GM12878 (cell line): ENCODE data around the gene LDLRAD4. TPM values are rescaled to one million over a fixed set of nuclear protein-coding genes. Genes with fewer than 3 reads are reported as not detected.

ENCODE experiments used
- ATAC-seq: fragments of 200-7000 bp; cut with Tn5 transposase; 3 replicates; pipeline ENCODE4 v1.9.1; 2020; ENCODE audit warnings: mild to moderate bottlenecking, moderate library complexity
- BruUV-seq: library from RNA; stranded (reverse); fragments of 400-500 nt; replicated peaks from 2 replicates; lab custom pipeline; 2021; lab: Mats Ljungman, UMichigan
- CTCF ChIA-PET: fragments of 300-600 bp; sonication (Branson Sonifier 250); formaldehyde crosslinking; extraction: SDS; loops from one replicate; lab custom pipeline; 2021; ENCODE audit warnings: inconsistent platforms; lab: Yijun Ruan, JAX
- POLR2A ChIA-PET: fragments of 350-600 bp; formaldehyde crosslinking; extraction: SDS; loops from one replicate; lab custom pipeline; 2021; ENCODE audit warnings: inconsistent platforms; lab: Charles Lee
- RAD21 ChIA-PET: fragments of 300-600 bp; sonication (Branson Sonifier 250); formaldehyde crosslinking; loops from one replicate; lab custom pipeline; 2023; ENCODE audit warnings: antibody characterized with exemption; ENCODE audit not compliant: unreplicated experiment; lab: Charles Lee
- SMC1A ChIA-PET: fragments of 300-600 bp; sonication (Branson Sonifier 250); formaldehyde crosslinking; loops from one replicate; lab custom pipeline; 2023; ENCODE audit not compliant: unreplicated experiment, uncharacterized antibody; lab: Charles Lee
- DNase-seq: peaks from one replicate; pipeline ENCODE4 v3.0.0-alpha.2; 2011; ENCODE audit warnings: low read depth, low spot score
- FAIRE-seq: peaks from 3 replicates; lab custom pipeline; 2011; peaks lifted over from hg19 to GRCh38; lab: Jason Lieb, UNC
- H2AFZ ChIP-seq: 2 replicates; pipeline ENCODE4 v1.6.0; 2011; ENCODE audit warnings: low read depth, low read length, control low read depth; ENCODE audit not compliant: control insufficient read depth
- H3K27ac ChIP-seq: 2 replicates; pipeline ENCODE4 v1.5.1; 2011; ENCODE audit warnings: control low read depth; ENCODE audit not compliant: control insufficient read depth, insufficient read depth
- H3K27me3 ChIP-seq, 2 experiments: replicated peaks in 1 of 2; 2 replicates each; pipeline versions ENCODE4 v1.6.0 to v1.6.1; 2011; ENCODE audit warnings: low read length in 1 of 2; ENCODE audit not compliant: control insufficient read depth in 2 of 2, insufficient read depth in 2 of 2
- H3K36me3 ChIP-seq, 2 experiments: 2 replicates each; pipeline ENCODE4 v1.5.1; 2011; ENCODE audit warnings: low read length in 1 of 2; ENCODE audit not compliant: control insufficient read depth in 2 of 2, insufficient read depth in 2 of 2
- H3K4me1 ChIP-seq: 2 replicates; pipeline ENCODE4 v1.6.1; 2011; ENCODE audit warnings: mild to moderate bottlenecking, low read length, moderate library complexity, mixed read lengths; ENCODE audit not compliant: control insufficient read depth, insufficient read depth
- H3K4me2 ChIP-seq: 2 replicates; pipeline ENCODE4 v1.6.0; 2011; ENCODE audit warnings: control low read depth; ENCODE audit not compliant: control insufficient read depth, insufficient read depth
- H3K4me3 ChIP-seq: fragments of 200-600 bp; sonication (generic); 2 replicates; pipeline ENCODE4 v1.5.1; 2016
- H3K79me2 ChIP-seq: 2 replicates; pipeline ENCODE4 v1.6.0; 2011; ENCODE audit warnings: low read length; ENCODE audit not compliant: control insufficient read depth, insufficient read depth
- H3K9ac ChIP-seq: 2 replicates; pipeline ENCODE4 v1.8.0; 2011; ENCODE audit warnings: low read length, control low read depth, mixed read lengths; ENCODE audit not compliant: control insufficient read depth, insufficient read depth
- H3K9me3 ChIP-seq: replicated peaks from 3 replicates; pipeline ENCODE4 v1.5.1; 2011; ENCODE audit warnings: mild to moderate bottlenecking, low read length; ENCODE audit not compliant: control insufficient read depth, insufficient read depth
- H4K20me1 ChIP-seq: 2 replicates; pipeline ENCODE4 v1.6.0; 2011; ENCODE audit not compliant: control insufficient read depth, insufficient read depth
- ESRRA ChIP-seq: IDR thresholded peaks from 2 replicates; pipeline ENCODE4 v1.6.1; 2012; ENCODE audit warnings: mild to moderate bottlenecking, low read length, improper control_type of control experiment
- GATAD2B ChIP-seq: fragments of 450-650 bp; conservative IDR thresholded peaks from 2 replicates; pipeline ENCODE4 v1.6.1; 2017; ENCODE audit warnings: low read depth, mild to moderate bottlenecking, moderate library complexity
- HSF1 ChIP-seq: fragments of 150-350 bp; IDR thresholded peaks from 2 replicates; pipeline ENCODE4 v1.6.1; 2014; ENCODE audit warnings: mild to moderate bottlenecking, low read depth, low read length
- TCF12 ChIP-seq: IDR thresholded peaks from 2 replicates; pipeline ENCODE4 v1.6.1; 2011; ENCODE audit warnings: low read depth, mild to moderate bottlenecking, low read length
- ZZZ3 ChIP-seq: IDR thresholded peaks from 2 replicates; pipeline ENCODE4 v1.6.1; 2011; ENCODE audit warnings: low read depth; ENCODE audit not compliant: control insufficient read depth, insufficient read length
- WGBS: methylation state at CpG from one replicate; pipeline ENCODE4 v1.1.6; 2016; ENCODE audit warnings: low lambda C conversion rate; ENCODE audit not compliant: insufficient replicate concordance, insufficient coverage; ENCODE audit errors: missing lambda C conversion rate; 5-methylcytosine and 5-hydroxymethylcytosine counted together
- in situ Hi-C: fragments of 300-500 bp; cut with MboI; formaldehyde crosslinking; loops from 9 replicates; pipeline ENCODE4 v1.14.3; 2018; ENCODE audit warnings: mixed read lengths
- intact Hi-C: fragments of 100-400 bp; cut with micrococcal nuclease; formaldehyde crosslinking; loops from one replicate; pipeline ENCODE4 v1.14.2; 2022; ENCODE audit not compliant: unreplicated experiment
- polyA plus RNA-seq, 11 experiments: library from polyadenylated mRNA; depleted of rRNA in 4 of 11; unstranded in 6 of 11; stranded (reverse) in 5 of 11; fragments of >200 nt; fragmentation: Nextera tagmentation in 4 of 11; fragmentation: Illumina TruSeq in 1 of 11; extraction: Ambion mirVana in 4 of 11; extraction: Trizol in 1 of 11; gene quantifications; 1 replicate in 1 of 11; 2 replicates in 10 of 11; pipeline versions ENCODE4 v1.2.1 to v1.2.3, GENCODE V29; 2011 to 2016; ENCODE audit warnings: inconsistent platforms in 2 of 11, missing spikeins in 2 of 11, low read depth in 1 of 11
- total RNA-seq, 4 experiments: library from RNA; depleted of rRNA in 3 of 4; stranded (reverse); fragments of >200 nt in 3 of 4; fragmentation: Illumina TruSeq in 1 of 4; extraction: Trizol in 1 of 4; gene quantifications; 2 replicates each; pipeline versions ENCODE4 v1.2.1 to v1.2.3, GENCODE V29; 2013 to 2021

Gene LDLRAD4
- total and polyA plus RNA-seq, 10 of the 15 experiments (the other 5 are each of a cell fraction or from before 2014, with no cell fraction given): 2.7 to 16.8 (median 11.2) TPM

- ChIA-PET RAD21 (interaction anchor here (1.2 kb wide), 1 partner anchor 12 kb away, joined by 3 read pairs; no protein-coding TSS in a partner anchor), SMC1A (interaction anchor here (0.9 kb wide), 1 partner anchor 11 kb away, joined by 3 read pairs; no protein-coding TSS in a partner anchor), CTCF (no interaction called here), POLR2A (interaction anchor here (0.7 kb wide), 1 partner anchor 35 kb away, joined by 5 read pairs; no protein-coding TSS in a partner anchor)
- in situ Hi-C loops: no loop called here
- H3K27me3 ChIP-seq: peaks cover 0 to 2% of the 10 kb centered on the region in 2 experiments; a peak in 2 of 4 replicates
- no TSS peak for BruUV-seq
- FAIRE-seq (no peak), DNase-seq (no peak), ATAC-seq (no peak)
- no peak overlapping the region for H3K4me2 ChIP-seq
- no peak overlapping the region for H3K27ac ChIP-seq
- H3K79me2 ChIP-seq: no peaks in the 10 kb centered on the region
- H2AFZ ChIP-seq: no peak overlapping the region
- H4K20me1 ChIP-seq: no peaks in the 10 kb centered on the region
- WGBS: 86% methylated on average over 7 of the region's 7 CpGs
- TF ChIP-seq GATAD2B (no peak), ESRRA (no peak), ZZZ3 (no peak), HSF1 (no peak), TCF12 (no peak)
- no peak overlapping the region for H3K4me3 ChIP-seq
- H3K9me3 ChIP-seq: no peaks in the 10 kb centered on the region
- no peak overlapping the region for H3K9ac ChIP-seq
- H3K36me3 ChIP-seq: no peaks in the 10 kb centered on the region
- no peaks in the 10 kb centered on the region; the same call in 1 of the 2 replicates for H3K4me1 ChIP-seq
- intact Hi-C loops: loop anchor here (10.0 kb wide), 1 partner anchor 322 kb away; the partner anchor contains the start of gene LDLRAD4
Measured at GRCh38 chr18:13537022-13537780, 318.6 kb downstream of the LDLRAD4 start.
